Spleen (tissue), 7 donors: ENCODE results near the gene PFKL.

ENCODE experiments used
- CTCF ChIP-seq, 11 experiments: fragments of 200-600 bp in 7 of 11; fragments of 450-650 bp in 4 of 11; sonication (generic) in 4 of 11; IDR thresholded peaks in 8 of 11; conservative IDR thresholded peaks in 3 of 11; 1 replicate in 7 of 11; 2 replicates in 4 of 11; pipeline versions ENCODE4 v1.4.0 to v1.8.0; 2016 to 2021; ENCODE audit warnings: antibody characterized with exemption in 11 of 11, inconsistent platforms in 4 of 11, mild to moderate bottlenecking in 1 of 11
- POLR2A ChIP-seq, 3 donors: fragments of 450-650 bp; IDR thresholded peaks; one replicate each; pipeline ENCODE4 v1.5.1; 2017; ENCODE audit warnings: antibody characterized with exemption in 3 of 3, mild to moderate bottlenecking in 1 of 3
- POLR2AphosphoS5 ChIP-seq, 3 donors: sonication (generic); formaldehyde crosslinking; IDR thresholded peaks; one replicate each; pipeline ENCODE4 v1.5.1; 2017; ENCODE audit warnings: antibody characterized with exemption in 3 of 3
- donor health status: DM: no; HTN: no; CAD: no; lungs with moderate emphysema.
- donor health status: DM: no; HTN: no; CAD: no.
- donor health status: DM: no; HTN: no; CAD: no.

GRCh38 chr21:44261675-44262295, 38.1 kb upstream of the PFKL start, which contains the start of gene DNMT3L:
- TF ChIP-seq CTCF (IDR thresholded peaks at IDR 0.05 in 8 of 11, conservative IDR thresholded peaks at IDR 0.05 in 3 of 11): no peak
- TF ChIP-seq POLR2AphosphoS5 (IDR thresholded peaks at IDR 0.05): no peak
- no peak for TF ChIP-seq POLR2A (IDR thresholded peaks at IDR 0.05)
